ENCODE measurements around the gene ITIH6.

ITIH6 gene

DNA sequence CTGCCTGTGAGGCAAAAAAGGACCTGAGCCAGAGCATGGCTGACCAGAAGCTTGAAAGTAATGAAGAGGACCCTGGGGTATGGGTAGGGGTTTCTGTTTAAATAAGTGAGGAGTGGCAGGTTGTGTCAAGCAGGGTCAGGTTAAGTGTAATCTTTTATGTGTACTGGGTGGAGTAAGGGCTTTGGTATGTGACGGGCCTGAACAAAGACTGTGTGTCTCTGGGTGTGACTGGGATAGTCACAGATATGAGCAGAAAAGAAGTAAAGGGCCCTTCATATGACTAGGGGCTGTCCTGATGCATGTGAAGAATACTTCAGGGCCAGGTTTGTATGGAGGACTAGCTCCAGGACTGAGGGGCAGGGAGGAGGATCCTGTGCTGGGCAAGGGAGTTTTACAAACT is 82.4 kb downstream of the ITIH6 start:
- no peak for DNase-seq (ENCODE audit: low read depth in 2 of 2)

DNA sequence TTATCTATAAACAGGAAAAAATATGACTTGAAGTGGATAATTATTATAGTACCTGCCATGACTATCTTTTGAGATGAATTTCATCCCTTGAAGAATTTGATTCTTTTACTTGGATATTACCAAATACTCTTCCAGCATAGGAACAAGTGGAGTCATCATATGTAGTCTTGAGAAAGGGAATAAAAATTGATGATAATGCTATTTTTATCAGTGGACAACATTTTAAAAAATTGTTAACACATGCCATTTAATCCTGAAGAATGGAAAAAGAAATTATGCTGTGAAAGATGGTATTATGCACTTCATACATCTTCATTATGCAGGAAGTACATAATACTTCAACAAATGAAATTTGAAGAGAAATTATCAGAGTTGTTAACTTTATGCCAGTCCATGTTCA is 83.6 kb downstream of the ITIH6 start:
- DNase-seq (ENCODE audit: low read depth in 2 of 2), result no peak

DNA sequence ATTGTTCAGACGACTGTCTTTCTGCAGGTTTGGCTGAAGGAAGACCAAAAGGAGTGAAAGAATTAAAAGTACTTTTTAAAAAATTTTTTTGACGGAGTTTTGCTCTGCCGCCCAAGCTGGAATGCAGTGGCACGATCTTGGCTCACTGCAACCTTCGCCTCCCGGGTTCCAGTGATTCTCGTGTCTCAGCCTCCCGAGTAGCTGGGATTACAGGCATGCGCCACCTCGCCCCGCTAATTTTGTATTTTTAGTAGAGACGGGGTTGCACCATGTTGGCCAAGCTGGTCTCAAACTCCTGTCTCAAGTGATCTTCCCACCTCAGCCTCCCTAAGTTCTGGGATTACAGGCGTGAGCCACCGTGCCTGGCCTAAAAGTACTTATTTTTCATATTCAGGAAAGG is 86.3 kb downstream of the ITIH6 start:
- DNase-seq (ENCODE audit: low read depth in 2 of 2), result no peak

DNA sequence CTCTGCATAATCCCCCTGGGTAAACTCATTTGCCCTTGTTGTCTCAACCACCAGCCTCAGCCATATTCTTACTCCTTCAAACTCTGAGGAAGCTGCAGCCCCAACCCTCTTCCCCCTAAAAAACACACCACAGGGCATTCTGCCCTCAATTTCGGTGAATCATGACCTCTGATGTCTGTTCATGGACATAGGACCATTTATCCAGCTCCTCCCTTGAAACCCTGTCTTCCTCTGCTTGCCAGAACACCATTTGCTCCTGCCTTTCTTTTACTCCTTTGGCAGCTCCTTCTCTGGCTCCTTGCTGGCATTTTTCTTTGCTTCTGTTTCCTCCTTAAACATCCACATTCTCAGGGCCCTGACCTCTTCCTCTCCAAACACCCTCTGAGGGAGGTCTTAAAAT is 87.1 kb downstream of the ITIH6 start:
- no peak for DNase-seq (ENCODE audit: low read depth in 2 of 2)

DNA sequence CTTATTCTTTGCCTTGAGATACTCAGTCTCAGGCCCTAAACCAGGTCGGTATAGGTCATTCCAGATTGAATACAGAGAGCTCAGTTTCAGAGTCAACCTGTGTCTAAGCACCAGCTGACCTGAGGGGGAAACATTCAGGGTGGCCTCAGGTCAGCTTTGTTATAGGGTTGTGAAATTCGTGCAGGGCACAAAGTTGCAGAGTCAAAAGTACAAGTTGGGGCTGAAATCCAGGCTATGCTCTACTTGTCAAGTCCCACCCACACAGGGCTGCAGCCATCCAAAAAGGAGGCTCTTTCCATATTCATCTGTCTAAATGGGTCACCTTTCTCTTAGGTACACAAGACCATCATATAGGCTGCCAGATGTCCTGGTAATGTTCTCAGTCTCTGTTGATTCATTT is 89.7 kb downstream of the ITIH6 start:
- no peak for DNase-seq (ENCODE audit: low read depth in 2 of 2)

Measured in stimulated activated CD8-positive, alpha-beta memory T cell treated with anti-CD3 and anti-CD28 coated beads, Interleukin-15, amount 100 ng/mL, for 48 hours (primary cell).